Measurements from ENCODE around the gene LARGE1.

The LARGE1 gene

GRCh38 chr22:33519974-33520903, 400.0 kb downstream of the LARGE1 start:
- Histone ChIP-seq H3K4me3 (ENCODE audit: low read length, poor library complexity, severe bottlenecking) (no peak overlapping the region), H3K4me2 (ENCODE audit: low read depth, low read length, poor library complexity, severe bottlenecking) (no peak overlapping the region)

DNA sequence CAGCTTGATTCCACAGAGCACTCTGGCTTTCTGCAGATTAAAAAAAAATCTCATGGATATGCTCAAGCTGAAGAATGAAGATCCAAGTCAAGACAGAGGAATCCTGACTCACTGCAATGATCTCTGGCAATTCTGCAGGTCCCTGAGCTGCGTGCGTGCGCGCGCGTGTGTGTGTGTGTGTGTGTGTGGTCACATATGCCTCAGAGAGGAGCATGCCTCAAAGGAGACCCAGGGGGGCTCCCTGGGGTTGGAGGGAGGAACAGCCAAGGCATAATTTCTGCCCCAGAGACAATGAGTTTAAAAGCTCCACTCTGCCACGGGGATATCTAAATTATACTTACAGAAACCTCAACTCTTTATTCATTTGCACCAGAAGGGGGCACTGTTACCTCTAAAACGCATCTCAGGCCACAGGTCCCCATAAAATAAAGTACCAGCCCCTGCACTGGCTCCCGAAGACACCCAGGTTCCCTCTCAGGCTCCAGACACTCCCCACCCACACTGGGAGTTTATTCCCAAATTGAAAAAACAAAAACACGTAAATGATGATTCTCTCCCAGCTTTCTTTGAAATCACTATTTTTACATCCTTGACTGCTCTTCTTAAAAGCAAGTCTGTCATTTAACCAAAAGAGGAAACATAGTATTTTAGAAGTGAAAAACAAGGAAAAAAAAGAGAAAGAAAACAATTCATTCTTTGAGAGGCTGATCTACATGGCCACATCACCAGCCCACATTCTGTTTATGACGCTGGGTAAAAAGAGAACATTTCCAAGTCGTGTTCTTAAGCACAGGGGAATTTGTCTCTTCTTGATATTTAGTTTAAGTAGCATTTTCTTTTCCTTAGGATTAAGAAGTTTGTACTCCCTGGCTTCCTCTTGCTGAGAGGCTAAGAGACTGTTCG, 401.0 kb downstream of the LARGE1 start:
- Histone ChIP-seq H3K9me2 (replicated peaks; ENCODE audit: low read depth, low read length) (no peaks in the 10 kb centered on the region), H3K4me3 (ENCODE audit: low read length, poor library complexity, severe bottlenecking) (no peak overlapping the region), H4K20me1 (ENCODE audit: insufficient read depth, low read length, poor library complexity, severe bottlenecking) (no peaks in the 10 kb centered on the region), H2AFZ (ENCODE audit: low read length) (no peak overlapping the region), H3F3A (ENCODE audit: low read depth) (no peaks in the 10 kb centered on the region), H3K9ac (ENCODE audit: low read depth, low read length, poor library complexity, severe bottlenecking) (no peak overlapping the region), H3K4me1 (ENCODE audit: insufficient read depth, low read length, poor library complexity, severe bottlenecking) (no peaks in the 10 kb centered on the region), H3K79me2 (ENCODE audit: insufficient read depth, low read length) (no peaks in the 10 kb centered on the region), H3K27me3 (ENCODE audit: insufficient read depth, low read length, poor library complexity, severe bottlenecking) (no peaks in the 10 kb centered on the region), H3K36me3 (ENCODE audit: insufficient read depth, low read length) (no peaks in the 10 kb centered on the region), H3K4me2 (ENCODE audit: low read depth, low read length, poor library complexity, severe bottlenecking) (no peak overlapping the region), H3K9me3 (ENCODE audit: insufficient read depth, low read depth, low read length) (no peaks in the 10 kb centered on the region)
- TF ChIP-seq EZH2phosphoT487 (IDR thresholded peaks at IDR 0.05; ENCODE audit: borderline replicate concordance), result no peak
- TF ChIP-seq, protein P1, sequence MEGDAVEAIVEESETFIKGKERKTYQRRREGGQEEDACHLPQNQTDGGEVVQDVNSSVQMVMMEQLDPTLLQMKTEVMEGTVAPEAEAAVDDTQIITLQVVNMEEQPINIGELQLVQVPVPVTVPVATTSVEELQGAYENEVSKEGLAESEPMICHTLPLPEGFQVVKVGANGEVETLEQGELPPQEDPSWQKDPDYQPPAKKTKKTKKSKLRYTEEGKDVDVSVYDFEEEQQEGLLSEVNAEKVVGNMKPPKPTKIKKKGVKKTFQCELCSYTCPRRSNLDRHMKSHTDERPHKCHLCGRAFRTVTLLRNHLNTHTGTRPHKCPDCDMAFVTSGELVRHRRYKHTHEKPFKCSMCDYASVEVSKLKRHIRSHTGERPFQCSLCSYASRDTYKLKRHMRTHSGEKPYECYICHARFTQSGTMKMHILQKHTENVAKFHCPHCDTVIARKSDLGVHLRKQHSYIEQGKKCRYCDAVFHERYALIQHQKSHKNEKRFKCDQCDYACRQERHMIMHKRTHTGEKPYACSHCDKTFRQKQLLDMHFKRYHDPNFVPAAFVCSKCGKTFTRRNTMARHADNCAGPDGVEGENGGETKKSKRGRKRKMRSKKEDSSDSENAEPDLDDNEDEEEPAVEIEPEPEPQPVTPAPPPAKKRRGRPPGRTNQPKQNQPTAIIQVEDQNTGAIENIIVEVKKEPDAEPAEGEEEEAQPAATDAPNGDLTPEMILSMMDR (conservative IDR thresholded peaks at IDR 0.05; ENCODE audit: low read length), result peak; percentile 50

More at GRCh38 chr22:33519974-33520903, 400.0 kb downstream of the LARGE1 start:
- Histone ChIP-seq H3K36me3 (ENCODE audit: insufficient read depth, low read length) (no peaks in the 10 kb centered on the region), H3F3A (ENCODE audit: low read depth) (no peaks in the 10 kb centered on the region), H2AFZ (ENCODE audit: low read length) (no peak overlapping the region), H4K20me1 (ENCODE audit: insufficient read depth, low read length, poor library complexity, severe bottlenecking) (no peaks in the 10 kb centered on the region), H3K9me3 (ENCODE audit: insufficient read depth, low read depth, low read length) (no peaks in the 10 kb centered on the region), H3K79me2 (ENCODE audit: insufficient read depth, low read length) (no peaks in the 10 kb centered on the region), H3K27me3 (ENCODE audit: insufficient read depth, low read length, poor library complexity, severe bottlenecking) (no peaks in the 10 kb centered on the region), H3K4me1 (ENCODE audit: insufficient read depth, low read length, poor library complexity, severe bottlenecking) (no peaks in the 10 kb centered on the region), H3K9me2 (replicated peaks; ENCODE audit: low read depth, low read length) (no peaks in the 10 kb centered on the region), H3K9ac (ENCODE audit: low read depth, low read length, poor library complexity, severe bottlenecking) (no peak overlapping the region)
- TF ChIP-seq, protein P1 (conservative IDR thresholded peaks at IDR 0.05; ENCODE audit: low read length), result no peak
- TF ChIP-seq EZH2phosphoT487 (IDR thresholded peaks at IDR 0.05; ENCODE audit: borderline replicate concordance), result no peak

DNA sequence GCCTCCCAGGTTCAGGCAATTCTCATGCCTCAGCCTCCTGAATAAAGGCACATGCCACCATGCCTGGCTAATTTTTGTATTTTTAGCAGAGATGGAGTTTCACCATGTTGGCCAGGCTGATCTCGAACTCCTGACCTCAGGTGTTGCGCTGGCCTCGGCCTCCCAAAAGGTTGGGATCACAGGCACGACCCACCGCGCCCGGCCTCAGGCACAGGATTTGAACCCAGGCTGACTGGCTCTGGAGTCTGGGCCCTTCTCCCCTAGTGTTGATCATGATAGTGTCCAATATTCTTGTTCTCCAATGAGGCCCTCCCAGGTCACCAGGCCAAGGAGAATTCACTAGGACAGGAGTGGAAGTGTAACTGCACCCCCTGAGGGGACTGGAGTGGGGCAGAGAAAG, 401.9 kb downstream of the LARGE1 start:
- Histone ChIP-seq H3K79me2 (ENCODE audit: insufficient read depth, low read length) (no peaks in the 10 kb centered on the region), H3K9me3 (ENCODE audit: insufficient read depth, low read depth, low read length) (no peaks in the 10 kb centered on the region), H3K4me1 (ENCODE audit: insufficient read depth, low read length, poor library complexity, severe bottlenecking) (no peaks in the 10 kb centered on the region), H3K36me3 (ENCODE audit: insufficient read depth, low read length) (no peaks in the 10 kb centered on the region), H3K9ac (ENCODE audit: low read depth, low read length, poor library complexity, severe bottlenecking) (no peak overlapping the region), H3K27me3 (ENCODE audit: insufficient read depth, low read length, poor library complexity, severe bottlenecking) (no peaks in the 10 kb centered on the region), H3K9me2 (replicated peaks; ENCODE audit: low read depth, low read length) (no peaks in the 10 kb centered on the region), H3K4me2 (ENCODE audit: low read depth, low read length, poor library complexity, severe bottlenecking) (no peak overlapping the region), H3F3A (ENCODE audit: low read depth) (no peaks in the 10 kb centered on the region), H4K20me1 (ENCODE audit: insufficient read depth, low read length, poor library complexity, severe bottlenecking) (no peaks in the 10 kb centered on the region), H3K4me3 (ENCODE audit: low read length, poor library complexity, severe bottlenecking) (no peak overlapping the region), H2AFZ (ENCODE audit: low read length) (no peak overlapping the region)
- no peak for TF ChIP-seq EZH2phosphoT487 (IDR thresholded peaks at IDR 0.05; ENCODE audit: borderline replicate concordance)
- TF ChIP-seq, protein P1 (conservative IDR thresholded peaks at IDR 0.05; ENCODE audit: low read length), result no peak
